Measurements from ENCODE around the gene KCNMB3.
"Not testable (repeated sequence)": the region's sequence is repeated elsewhere in the genome, so short reads cannot be mapped to it uniquely, and the experiment has no call there.

DNA sequence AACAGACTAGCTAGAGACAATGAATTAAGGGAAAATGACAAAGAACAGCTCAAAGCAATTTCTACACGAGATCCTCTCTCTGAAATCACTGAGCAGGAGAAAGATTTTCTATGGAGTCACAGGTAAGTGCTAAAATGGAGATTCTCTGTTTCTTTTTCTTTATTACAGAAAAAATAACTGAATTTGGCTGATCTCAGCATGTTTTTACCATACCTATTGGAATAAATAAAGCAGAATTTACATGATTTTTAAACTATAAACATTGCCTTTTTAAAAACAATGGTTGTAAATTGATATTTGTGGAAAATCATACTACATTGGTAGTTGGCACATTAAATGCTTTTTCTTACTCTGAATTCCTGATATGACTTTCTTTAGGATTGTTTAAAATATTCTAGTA is 32.7 kb downstream of the KCNMB3 start:
- TF ChIP-seq, protein P1, sequence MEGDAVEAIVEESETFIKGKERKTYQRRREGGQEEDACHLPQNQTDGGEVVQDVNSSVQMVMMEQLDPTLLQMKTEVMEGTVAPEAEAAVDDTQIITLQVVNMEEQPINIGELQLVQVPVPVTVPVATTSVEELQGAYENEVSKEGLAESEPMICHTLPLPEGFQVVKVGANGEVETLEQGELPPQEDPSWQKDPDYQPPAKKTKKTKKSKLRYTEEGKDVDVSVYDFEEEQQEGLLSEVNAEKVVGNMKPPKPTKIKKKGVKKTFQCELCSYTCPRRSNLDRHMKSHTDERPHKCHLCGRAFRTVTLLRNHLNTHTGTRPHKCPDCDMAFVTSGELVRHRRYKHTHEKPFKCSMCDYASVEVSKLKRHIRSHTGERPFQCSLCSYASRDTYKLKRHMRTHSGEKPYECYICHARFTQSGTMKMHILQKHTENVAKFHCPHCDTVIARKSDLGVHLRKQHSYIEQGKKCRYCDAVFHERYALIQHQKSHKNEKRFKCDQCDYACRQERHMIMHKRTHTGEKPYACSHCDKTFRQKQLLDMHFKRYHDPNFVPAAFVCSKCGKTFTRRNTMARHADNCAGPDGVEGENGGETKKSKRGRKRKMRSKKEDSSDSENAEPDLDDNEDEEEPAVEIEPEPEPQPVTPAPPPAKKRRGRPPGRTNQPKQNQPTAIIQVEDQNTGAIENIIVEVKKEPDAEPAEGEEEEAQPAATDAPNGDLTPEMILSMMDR (IDR thresholded peaks at IDR 0.05), result not testable (repeated sequence)
- not testable (repeated sequence) for TF ChIP-seq POLR2A (IDR thresholded peaks at IDR 0.05)
